ENCODE measurements around the gene L3MBTL4.
"Not testable (repeated sequence)": the region's sequence is repeated elsewhere in the genome, so short reads cannot be mapped to it uniquely, and the experiment has no call there.

The L3MBTL4 gene

GRCh38 chr18:6284300-6284699 lies 130.4 kb downstream of the L3MBTL4 start:
- Mint-ChIP-seq H3K27ac (no peak overlapping the region), H3K9me3 (no peaks in the 10 kb centered on the region), H3K4me3 (no peak overlapping the region), H3K4me1 (peaks cover 3 to 8% of the 10 kb centered on the region in 2 donors), H3K36me3 (peaks cover 27% of the 10 kb centered on the region in 2 donors), H3K27me3 (no peaks in the 10 kb centered on the region)
- ATAC-seq (replicated peaks) (no peak), DNase-seq (no peak)

GRCh38 chr18:6281874-6282273 lies 132.8 kb downstream of the L3MBTL4 start:
- H3K27ac Mint-ChIP-seq: no peak overlapping the region
- ATAC-seq (replicated peaks) (no peak), DNase-seq (no peak)
- peaks cover 3 to 8% of the 10 kb centered on the region in 2 donors for H3K4me1 Mint-ChIP-seq
- peaks cover 30% of the 10 kb centered on the region in 2 donors for H3K36me3 Mint-ChIP-seq
- H3K27me3 Mint-ChIP-seq: no peaks in the 10 kb centered on the region
- H3K4me3 Mint-ChIP-seq: no peak overlapping the region
- H3K9me3 Mint-ChIP-seq: no peaks in the 10 kb centered on the region

- no peak overlapping the region for H3K27ac Mint-ChIP-seq
- H3K27me3 Mint-ChIP-seq: no peaks in the 10 kb centered on the region
- H3K9me3 Mint-ChIP-seq: no peaks in the 10 kb centered on the region
- DNase-seq (no peak), ATAC-seq (replicated peaks) (no peak)
- peaks cover 3 to 8% of the 10 kb centered on the region in 2 donors for H3K4me1 Mint-ChIP-seq
- peaks cover 32 to 39% of the 10 kb centered on the region in 2 donors for H3K36me3 Mint-ChIP-seq
- no peak overlapping the region for H3K4me3 Mint-ChIP-seq
These were observed 134.4 kb downstream of the L3MBTL4 start for GRCh38 chr18:6280211-6280743.

GRCh38 chr18:6279308-6279707 lies 135.4 kb downstream of the L3MBTL4 start:
- Mint-ChIP-seq H3K4me1 (peaks cover 5 to 8% of the 10 kb centered on the region in 2 donors), H3K36me3 (peaks cover 33 to 38% of the 10 kb centered on the region in 2 donors), H3K9me3 (no peaks in the 10 kb centered on the region), H3K4me3 (no peak overlapping the region), H3K27me3 (no peaks in the 10 kb centered on the region), H3K27ac (no peak overlapping the region)
- DNase-seq: no peak
- no peak for ATAC-seq (replicated peaks)

GRCh38 chr18:6273423-6273822 lies 141.3 kb downstream of the L3MBTL4 start:
- peaks cover 4 to 7% of the 10 kb centered on the region in 2 donors for H3K9me3 Mint-ChIP-seq
- peaks cover 34 to 39% of the 10 kb centered on the region in 2 donors for H3K36me3 Mint-ChIP-seq
- H3K4me1 Mint-ChIP-seq: peaks cover 5 to 7% of the 10 kb centered on the region in 2 donors
- no peak overlapping the region for H3K4me3 Mint-ChIP-seq
- ATAC-seq (replicated peaks): no peak
- no peaks in the 10 kb centered on the region for H3K27me3 Mint-ChIP-seq
- DNase-seq: no peak
- no peak overlapping the region for H3K27ac Mint-ChIP-seq

GRCh38 chr18:6272144-6272543 lies 142.6 kb downstream of the L3MBTL4 start:
- H3K27me3 Mint-ChIP-seq; DNase-seq; H3K4me1 Mint-ChIP-seq; H3K27ac Mint-ChIP-seq; H3K4me3 Mint-ChIP-seq; ATAC-seq (replicated peaks); H3K9me3 Mint-ChIP-seq: not testable (repeated sequence)
- peaks cover 34 to 39% of the 10 kb centered on the region in 2 donors for H3K36me3 Mint-ChIP-seq

- Mint-ChIP-seq H3K27me3 (no peaks in the 10 kb centered on the region), H3K4me1 (peaks cover 5 to 7% of the 10 kb centered on the region in 2 donors), H3K36me3 (peaks cover 34 to 38% of the 10 kb centered on the region in 2 donors), H3K27ac (peak overlapping the region; percentile 27), H3K9me3 (peaks cover 4 to 7% of the 10 kb centered on the region in 2 donors), H3K4me3 (no peak overlapping the region)
- ATAC-seq (replicated peaks) (no peak), DNase-seq (no peak)
These were observed 143.1 kb downstream of the L3MBTL4 start for GRCh38 chr18:6271585-6271984.

GRCh38 chr18:6270771-6271216 lies 143.9 kb downstream of the L3MBTL4 start:
- DNase-seq (no peak), ATAC-seq (replicated peaks) (no peak)
- peaks cover 32% of the 10 kb centered on the region in 2 donors for H3K36me3 Mint-ChIP-seq
- H3K4me1 Mint-ChIP-seq: peaks cover 5 to 7% of the 10 kb centered on the region in 2 donors
- no peaks in the 10 kb centered on the region for H3K27me3 Mint-ChIP-seq
- H3K4me3 Mint-ChIP-seq: no peak overlapping the region
- peaks cover 4 to 7% of the 10 kb centered on the region in 2 donors for H3K9me3 Mint-ChIP-seq
- no peak overlapping the region for H3K27ac Mint-ChIP-seq

GRCh38 chr18:6269660-6270332 lies 144.9 kb downstream of the L3MBTL4 start:
- Mint-ChIP-seq H3K27me3 (no peaks in the 10 kb centered on the region), H3K9me3 (peaks cover 4 to 7% of the 10 kb centered on the region in 2 donors), H3K4me1 (peaks cover 3 to 7% of the 10 kb centered on the region in 2 donors), H3K36me3 (peaks cover 25 to 26% of the 10 kb centered on the region in 2 donors), H3K4me3 (no peak overlapping the region), H3K27ac (no peak overlapping the region)
- DNase-seq (no peak), ATAC-seq (replicated peaks) (no peak)

- ATAC-seq (replicated peaks) (no peak), DNase-seq (no peak)
- no peaks in the 10 kb centered on the region for H3K27me3 Mint-ChIP-seq
- peaks cover 6 to 7% of the 10 kb centered on the region in 2 donors for H3K9me3 Mint-ChIP-seq
- no peak overlapping the region for H3K4me3 Mint-ChIP-seq
- H3K36me3 Mint-ChIP-seq: peaks cover 35 to 43% of the 10 kb centered on the region in 2 donors
- H3K4me1 Mint-ChIP-seq: peaks cover 3 to 7% of the 10 kb centered on the region in 2 donors
- no peak overlapping the region for H3K27ac Mint-ChIP-seq
These were observed 148.5 kb downstream of the L3MBTL4 start for GRCh38 chr18:6266212-6266611.

- Mint-ChIP-seq H3K27ac (no peak overlapping the region), H3K9me3 (peaks cover 19 to 25% of the 10 kb centered on the region in 2 donors), H3K36me3 (peaks cover 59% of the 10 kb centered on the region in 2 donors), H3K4me3 (no peak overlapping the region), H3K4me1 (peaks cover 5 to 6% of the 10 kb centered on the region in 2 donors), H3K27me3 (no peaks in the 10 kb centered on the region)
- no peak for DNase-seq
- ATAC-seq (replicated peaks): no peak
These were observed 152.8 kb downstream of the L3MBTL4 start for GRCh38 chr18:6261938-6262337.

GRCh38 chr18:6259324-6259723 lies 155.4 kb downstream of the L3MBTL4 start:
- not testable (repeated sequence) for ATAC-seq (replicated peaks); H3K27ac Mint-ChIP-seq; DNase-seq; H3K4me3 Mint-ChIP-seq; H3K27me3 Mint-ChIP-seq
- Mint-ChIP-seq H3K36me3 (peaks cover 58 to 67% of the 10 kb centered on the region in 2 donors), H3K4me1 (peaks cover 18 to 32% of the 10 kb centered on the region in 2 donors), H3K9me3 (peaks cover 19 to 29% of the 10 kb centered on the region in 2 donors)

GRCh38 chr18:6257950-6258349 lies 156.8 kb downstream of the L3MBTL4 start:
- no peak for ATAC-seq (replicated peaks)

GRCh38 chr18:6256521-6256920 lies 158.2 kb downstream of the L3MBTL4 start:
- DNase-seq: no peak
- peak in 1 of 2 donors; percentile 33 for ATAC-seq (replicated peaks)
- H3K27ac Mint-ChIP-seq: no peak overlapping the region
- no peaks in the 10 kb centered on the region for H3K27me3 Mint-ChIP-seq
- H3K36me3 Mint-ChIP-seq: peaks cover 38 to 61% of the 10 kb centered on the region in 2 donors
- H3K4me3 Mint-ChIP-seq: peak overlapping the region; percentile 0 to 33
- peaks cover 18 to 36% of the 10 kb centered on the region in 2 donors for H3K4me1 Mint-ChIP-seq
- H3K9me3 Mint-ChIP-seq: peaks cover 19 to 29% of the 10 kb centered on the region in 2 donors

More at GRCh38 chr18:6257950-6258349, 156.8 kb downstream of the L3MBTL4 start:
- H3K36me3 Mint-ChIP-seq: peaks cover 51 to 68% of the 10 kb centered on the region in 2 donors
- no peak for DNase-seq
- H3K4me1 Mint-ChIP-seq: peaks cover 18 to 36% of the 10 kb centered on the region in 2 donors
- H3K27ac Mint-ChIP-seq: no peak overlapping the region
- no peaks in the 10 kb centered on the region for H3K27me3 Mint-ChIP-seq
- H3K9me3 Mint-ChIP-seq: peaks cover 19 to 29% of the 10 kb centered on the region in 2 donors
- H3K4me3 Mint-ChIP-seq: no peak overlapping the region

GRCh38 chr18:6255886-6256285 lies 158.8 kb downstream of the L3MBTL4 start:
- ATAC-seq (replicated peaks): no peak
- H3K36me3 Mint-ChIP-seq: peaks cover 34 to 55% of the 10 kb centered on the region in 2 donors
- DNase-seq: no peak
- H3K27me3 Mint-ChIP-seq: no peaks in the 10 kb centered on the region
- H3K4me3 Mint-ChIP-seq: no peak overlapping the region
- peaks cover 16 to 29% of the 10 kb centered on the region in 2 donors for H3K9me3 Mint-ChIP-seq
- peaks cover 20 to 38% of the 10 kb centered on the region in 2 donors for H3K4me1 Mint-ChIP-seq
- H3K27ac Mint-ChIP-seq: no peak overlapping the region

Data from stimulated activated naive B cell treated with anti-CD40 and anti-IgM and Interleukin-4, amounts not matched to agents 10 μg/mL and 1 μg/mL and 100 μg/mL, for 72 hours (primary cell).